K562 (cell line): ENCODE results near the gene LGR6. TPM values are rescaled to one million over a fixed set of nuclear protein-coding genes. Genes with fewer than 3 reads are reported as not detected.
A peak's percentile ranks its signal among the peaks of the same experiment; 100 is the strongest.

Experiments
- ATAC-seq: fragments of 200-7000 bp; cut with Tn5 transposase; 3 replicates; pipeline ENCODE4 v1.9.1; 2020; ENCODE audit warnings: moderate library complexity
- BruUV-seq: library from RNA; stranded (reverse); fragments of 400-500 nt; replicated peaks from 2 replicates; lab custom pipeline; 2021; lab: Mats Ljungman, UMichigan
- CTCF ChIA-PET: fragments of 300-600 bp; formaldehyde crosslinking; extraction: SDS; loops from one replicate; lab custom pipeline; 2021; ENCODE audit warnings: low intra/inter-chr PET ratio; lab: Yijun Ruan, JAX
- POLR2A ChIA-PET: fragments of 300-600, 350-650 bp; sonication (Branson Sonifier 250); formaldehyde crosslinking; extraction: SDS; loops from one replicate; lab custom pipeline; 2021; ENCODE audit warnings: antibody characterized with exemption, inconsistent platforms; lab: Yijun Ruan, JAX
- DNase-seq, 4 experiments: peaks; one replicate each; pipeline versions ENCODE4 v3.0.0 to v3.0.0-alpha.2; 2011 to 2018; ENCODE audit warnings: low spot score in 3 of 4, mixed read lengths in 3 of 4; ENCODE audit errors: extremely low read depth in 1 of 4
- FAIRE-seq: peaks from 2 replicates; lab custom pipeline; 2011; peaks lifted over from hg19 to GRCh38; lab: Jason Lieb, UNC
- H2AFZ ChIP-seq: 2 replicates; pipeline ENCODE4 v1.6.0; 2011; ENCODE audit warnings: low read depth, low read length, control low read depth, inconsistent platforms
- H3K27ac ChIP-seq: fragments of 200-600 bp; 3 replicates; pipeline ENCODE4 v1.8.0; 2011; ENCODE audit warnings: low read depth, mild to moderate bottlenecking, control low read depth, inconsistent platforms, low read length, moderate library complexity, mixed read lengths; ENCODE audit errors: extremely low read depth
- H3K27me3 ChIP-seq, 2 experiments: fragments of 300-600 bp in 1 of 2; 2 replicates in 1 of 2; 3 replicates in 1 of 2; pipeline versions ENCODE4 v1.6.0 to v1.8.0; 2011; ENCODE audit warnings: inconsistent platforms in 2 of 2, low read length in 2 of 2, mild to moderate bottlenecking in 1 of 2, mixed read lengths in 1 of 2, moderate library complexity in 1 of 2; ENCODE audit not compliant: control insufficient read depth in 2 of 2, insufficient read depth in 2 of 2
- H3K36me3 ChIP-seq: fragments of 300-600 bp; 3 replicates; pipeline ENCODE4 v1.8.0; 2011; ENCODE audit warnings: mild to moderate bottlenecking, low read length, inconsistent platforms; ENCODE audit not compliant: control insufficient read depth, insufficient read depth
- H3K4me1 ChIP-seq, 2 experiments: fragments of 200-600 bp in 1 of 2; replicated peaks in 1 of 2; 2 replicates in 1 of 2; 3 replicates in 1 of 2; pipeline versions ENCODE4 v1.5.1 to v1.8.0; 2011; ENCODE audit warnings: inconsistent platforms in 2 of 2, low read length in 2 of 2, mild to moderate bottlenecking in 1 of 2, mixed read lengths in 1 of 2, moderate library complexity in 1 of 2; ENCODE audit not compliant: control insufficient read depth in 2 of 2, insufficient read depth in 2 of 2
- H3K4me2 ChIP-seq: 2 replicates; pipeline ENCODE4 v1.6.1; 2011; ENCODE audit warnings: low read length, control low read depth, inconsistent platforms, mixed read lengths; ENCODE audit not compliant: insufficient read depth
- H3K4me3 ChIP-seq: fragments of 200-600 bp; sonication (generic), shearing (Covaris generic); 2 replicates; pipeline ENCODE4 v1.5.1; 2016; ENCODE audit warnings: control low read depth, inconsistent platforms
- H3K79me2 ChIP-seq: fragments of 200-600 bp; 3 replicates; pipeline ENCODE4 v1.8.0; 2011; ENCODE audit warnings: low read length, inconsistent platforms; ENCODE audit not compliant: control insufficient read depth, insufficient read depth
- H3K9ac ChIP-seq, 2 experiments: 2 replicates each; pipeline versions ENCODE4 v1.6.0 to v1.6.1; 2011; ENCODE audit warnings: low read depth in 2 of 2, low read length in 2 of 2, control low read depth in 1 of 2, inconsistent platforms in 1 of 2, mild to moderate bottlenecking in 1 of 2, mixed read lengths in 1 of 2; ENCODE audit not compliant: insufficient read depth in 1 of 2
- H3K9me1 ChIP-seq: one replicate; pipeline ENCODE4 v1.6.0; 2011; ENCODE audit warnings: inconsistent platforms, mild to moderate bottlenecking, low read length, moderate library complexity; ENCODE audit not compliant: control insufficient read depth, insufficient read depth
- H3K9me3 ChIP-seq: replicated peaks from 2 replicates; pipeline ENCODE4 v1.5.1; 2011; ENCODE audit warnings: low read depth, low read length, inconsistent platforms; ENCODE audit not compliant: control insufficient read depth, insufficient read depth
- H4K20me1 ChIP-seq: replicated peaks from 2 replicates; pipeline ENCODE4 v1.6.1; 2011; ENCODE audit warnings: low read length, inconsistent platforms, mixed read lengths; ENCODE audit not compliant: control insufficient read depth, insufficient read depth
- EP400 ChIP-seq: fragments of 450-650 bp; IDR thresholded peaks from 2 replicates; pipeline ENCODE4 v1.6.1; 2017; ENCODE audit warnings: antibody characterized with exemption, mild to moderate bottlenecking, moderate library complexity
- GATAD2A ChIP-seq: fragments of 450-650 bp; IDR thresholded peaks from 2 replicates; pipeline ENCODE4 v1.6.1; 2017
- KAT7 ChIP-seq: sonication (generic); formaldehyde crosslinking; IDR thresholded peaks from 2 replicates; pipeline ENCODE4 v1.8.0; 2022; ENCODE audit warnings: missing genetic modification reagents, mild to moderate bottlenecking, borderline replicate concordance
- MAZ ChIP-seq, 2 experiments: fragments of 450-650 bp in 1 of 2; sonication (generic) in 1 of 2; formaldehyde crosslinking; IDR thresholded peaks in 1 of 2; conservative IDR thresholded peaks in 1 of 2; 2 replicates each; pipeline versions ENCODE4 v1.4.0 to v1.5.0; 2020; ENCODE audit warnings: mild to moderate bottlenecking in 1 of 2, missing genetic modification reagents in 1 of 2
- MYNN ChIP-seq, 2 experiments: sonication (generic); formaldehyde crosslinking in 1 of 2; IDR thresholded peaks; 2 replicates each; pipeline versions ENCODE4 v1.5.0 to v1.6.1; 2016 to 2020; ENCODE audit warnings: antibody characterized with exemption in 1 of 2, missing genetic modification reagents in 1 of 2
- POLR2B ChIP-seq: fragments of 450-650 bp; IDR thresholded peaks from 2 replicates; pipeline ENCODE4 v1.6.1; 2018; ENCODE audit warnings: low read depth; ENCODE audit not compliant: partially characterized antibody
- SLC30A9 ChIP-seq: fragments of 250-450 bp; sonication (Bioruptor Pico); IDR thresholded peaks from 2 replicates; pipeline ENCODE4 v1.8.0; 2022; ENCODE audit warnings: mild to moderate bottlenecking, moderate library complexity
- SUPT5H ChIP-seq: fragments of 450-650 bp; IDR thresholded peaks from 2 replicates; pipeline ENCODE4 v1.6.1; 2016
- ZNF134 ChIP-seq: fragments of 250-450 bp; sonication (Bioruptor Pico); conservative IDR thresholded peaks from 2 replicates; pipeline ENCODE4 v1.4.0; 2020
- ZNF354B ChIP-seq: fragments of 250-450 bp; sonication (Bioruptor Pico); IDR thresholded peaks from 2 replicates; pipeline ENCODE4 v1.4.0; 2020
- ZNF583 ChIP-seq: fragments of 250-450 bp; sonication (Bioruptor Pico); IDR thresholded peaks from 2 replicates; pipeline ENCODE4 v1.4.0; 2020
- ZNF586 ChIP-seq: fragments of 450-650 bp; formaldehyde crosslinking; conservative IDR thresholded peaks from 2 replicates; pipeline ENCODE4 v1.4.0; 2020; ENCODE audit warnings: mild to moderate bottlenecking, moderate library complexity
- ZSCAN29 ChIP-seq: fragments of 450-650 bp; IDR thresholded peaks from 2 replicates; pipeline ENCODE4 v1.6.1; 2017
- WGBS: fragments of 100-300 bp; shearing (Covaris generic); methylation state at CpG from one replicate; pipeline ENCODE4 v1.1.6; 2016; ENCODE audit warnings: low coverage, mixed read lengths; ENCODE audit not compliant: insufficient coverage; ENCODE audit errors: missing lambda C conversion rate; 5-methylcytosine and 5-hydroxymethylcytosine counted together
- in situ Hi-C: fragments of 300-500 bp; cut with MboI; formaldehyde crosslinking; loops from 4 replicates; pipeline ENCODE4 v1.15.0; 2018; ENCODE audit warnings: inconsistent platforms, mixed read lengths
- intact Hi-C: fragments of 100-400 bp; cut with micrococcal nuclease; formaldehyde crosslinking; loops from 2 replicates; pipeline ENCODE4 v1.14.2; 2022
- polyA plus RNA-seq, 8 experiments: library from polyadenylated mRNA; depleted of rRNA in 4 of 8; stranded (reverse) in 5 of 8; unstranded in 3 of 8; fragments of >200 nt; fragmentation: Nextera tagmentation in 2 of 8; fragmentation: Illumina TruSeq in 1 of 8; extraction: Ambion mirVana in 2 of 8; extraction: Trizol in 1 of 8; gene quantifications; 2 replicates each; pipeline versions ENCODE4 v1.2.1 to v1.2.3, GENCODE V29; 2011 to 2014; ENCODE audit warnings: inconsistent platforms in 1 of 8, missing spikeins in 1 of 8
- total RNA-seq, 7 experiments: library from RNA; depleted of rRNA in 6 of 7; stranded (reverse); fragments of >200 nt in 6 of 7; fragmentation: Illumina TruSeq in 2 of 7; extraction: Trizol in 2 of 7; gene quantifications; 2 replicates each; pipeline versions ENCODE4 v1.2.1 to v1.2.3, GENCODE V29; 2011 to 2021; ENCODE audit warnings: low replicate concordance in 1 of 7
- TF ChIP-seq, protein P1 (sequence below): sonication (generic); formaldehyde crosslinking; IDR thresholded peaks from 2 replicates; pipeline ENCODE4 v1.8.1; 2023; ENCODE audit warnings: mild to moderate bottlenecking, missing genetic modification reagents
- TF ChIP-seq, protein P2 (sequence below): fragments of 450-650 bp; IDR thresholded peaks from 2 replicates; pipeline ENCODE4 v1.6.1; 2016; ENCODE audit warnings: mild to moderate bottlenecking

LGR6 gene
- total and polyA plus RNA-seq, 9 of the 15 experiments (the other 6 are each of a cell fraction or from before 2014, with no cell fraction given), result 0.01 to 0.54 (median 0.17) TPM; not detected in 1

- TF ChIP-seq SLC30A9 (CRISPR knock-in tag), result no peak
- TF ChIP-seq ZNF586 (CRISPR knock-in tag), result 0 out of 2 replicates have a peak, but pooled peaks have one; percentile 18
- peak; percentile 14 for TF ChIP-seq POLR2B
Measured at GRCh38 chr1:202144402-202145067, 49.1 kb upstream of the LGR6 start, which contains the start of gene ARL8A (continued).

- H3K36me3 ChIP-seq, result peaks cover 41% of the 10 kb centered on the region
- peaks cover 21 to 33% of the 10 kb centered on the region in 2 experiments; a peak in 4 of 5 replicates for H3K4me1 ChIP-seq
- WGBS, result 6% methylated on average over 13 of the region's 13 CpGs
- peaks cover 30% of the 10 kb centered on the region for H3K79me2 ChIP-seq
- DNase-seq (peak in 3 of 4 experiments; percentile 39 to 54 (median 45)), FAIRE-seq (no peak), ATAC-seq (peak; percentile 20)
- H3K27ac ChIP-seq, result peak overlapping the region; percentile 73
- peaks cover 7% of the 10 kb centered on the region for H4K20me1 ChIP-seq
- CTCF ChIA-PET, result no interaction called here
- POLR2A ChIA-PET, result interaction anchor here (0.6 to 8.9 kb wide), 5 partner anchors 9 to 448 kb away, joined by 3 to 49 read pairs (median 16); partner anchors contain the start of gene PTPN7
- peak overlapping the region; percentile 96 for H2AFZ ChIP-seq
- no peaks in the 10 kb centered on the region for H3K9me3 ChIP-seq
- H3K4me3 ChIP-seq, result peak overlapping the region; percentile 80
- in situ Hi-C loops, result no loop called here
- H3K27me3 ChIP-seq, result no peaks in the 10 kb centered on the region
- TSS peak; percentile 90 for BruUV-seq
- peaks cover 4% of the 10 kb centered on the region for H3K9me1 ChIP-seq
- intact Hi-C loops, result no loop called here
- H3K4me2 ChIP-seq, result peak overlapping the region; percentile 84
- H3K9ac ChIP-seq, result peak overlapping the region; percentile 76 to 97
- TF ChIP-seq SUPT5H, result 0 out of 2 replicates have a peak, but pooled peaks have one; percentile 28
- no peak for TF ChIP-seq ZNF354B (CRISPR knock-in tag)
- no peak for TF ChIP-seq ZNF134 (CRISPR knock-in tag)
- TF ChIP-seq, protein P1, sequence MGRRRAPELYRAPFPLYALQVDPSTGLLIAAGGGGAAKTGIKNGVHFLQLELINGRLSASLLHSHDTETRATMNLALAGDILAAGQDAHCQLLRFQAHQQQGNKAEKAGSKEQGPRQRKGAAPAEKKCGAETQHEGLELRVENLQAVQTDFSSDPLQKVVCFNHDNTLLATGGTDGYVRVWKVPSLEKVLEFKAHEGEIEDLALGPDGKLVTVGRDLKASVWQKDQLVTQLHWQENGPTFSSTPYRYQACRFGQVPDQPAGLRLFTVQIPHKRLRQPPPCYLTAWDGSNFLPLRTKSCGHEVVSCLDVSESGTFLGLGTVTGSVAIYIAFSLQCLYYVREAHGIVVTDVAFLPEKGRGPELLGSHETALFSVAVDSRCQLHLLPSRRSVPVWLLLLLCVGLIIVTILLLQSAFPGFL, result 0 out of 2 replicates have a peak, but pooled peaks have one; percentile 5
- TF ChIP-seq KAT7 (CRISPR knock-in tag), result no peak
- no peak for TF ChIP-seq EP400
- 0 out of 2 replicates have a peak, but pooled peaks have one; percentile 65 for TF ChIP-seq ZSCAN29
- 0 out of 2 replicates have a peak, but pooled peaks have one; percentile 1 for TF ChIP-seq GATAD2A
- TF ChIP-seq, protein P2, sequence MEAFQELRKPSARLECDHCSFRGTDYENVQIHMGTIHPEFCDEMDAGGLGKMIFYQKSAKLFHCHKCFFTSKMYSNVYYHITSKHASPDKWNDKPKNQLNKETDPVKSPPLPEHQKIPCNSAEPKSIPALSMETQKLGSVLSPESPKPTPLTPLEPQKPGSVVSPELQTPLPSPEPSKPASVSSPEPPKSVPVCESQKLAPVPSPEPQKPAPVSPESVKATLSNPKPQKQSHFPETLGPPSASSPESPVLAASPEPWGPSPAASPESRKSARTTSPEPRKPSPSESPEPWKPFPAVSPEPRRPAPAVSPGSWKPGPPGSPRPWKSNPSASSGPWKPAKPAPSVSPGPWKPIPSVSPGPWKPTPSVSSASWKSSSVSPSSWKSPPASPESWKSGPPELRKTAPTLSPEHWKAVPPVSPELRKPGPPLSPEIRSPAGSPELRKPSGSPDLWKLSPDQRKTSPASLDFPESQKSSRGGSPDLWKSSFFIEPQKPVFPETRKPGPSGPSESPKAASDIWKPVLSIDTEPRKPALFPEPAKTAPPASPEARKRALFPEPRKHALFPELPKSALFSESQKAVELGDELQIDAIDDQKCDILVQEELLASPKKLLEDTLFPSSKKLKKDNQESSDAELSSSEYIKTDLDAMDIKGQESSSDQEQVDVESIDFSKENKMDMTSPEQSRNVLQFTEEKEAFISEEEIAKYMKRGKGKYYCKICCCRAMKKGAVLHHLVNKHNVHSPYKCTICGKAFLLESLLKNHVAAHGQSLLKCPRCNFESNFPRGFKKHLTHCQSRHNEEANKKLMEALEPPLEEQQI, result no peak
- no peak for TF ChIP-seq MYNN (IDR thresholded peaks at IDR 0.05)
- no peak for TF ChIP-seq MYNN (CRISPR knock-in tag; IDR thresholded peaks at IDR 0.05)
- 0 out of 4 replicates have a peak, but pooled peaks of 1 of the 2 experiments have one; percentile 1 for TF ChIP-seq MAZ (CRISPR knock-in tag; conservative IDR thresholded peaks at IDR 0.05 in 1 of 2, IDR thresholded peaks at IDR 0.05 in 1 of 2)
- TF ChIP-seq ZNF583, result no peak
Measured at GRCh38 chr1:202145068-202145743, 48.4 kb upstream of the LGR6 start.
